NCI-H460 (cell line): ENCODE results near the gene STOM. TPM values are rescaled to one million over a fixed set of nuclear protein-coding genes. Genes with fewer than 3 reads are reported as not detected.

Experiments
- DNase-seq: peaks from one replicate; pipeline ENCODE4 v3.0.0-alpha.2; 2016; ENCODE audit warnings: low read depth; ENCODE audit errors: extremely low read depth
- total RNA-seq: library from RNA; depleted of rRNA; stranded (reverse); fragments of >200 nt; shearing (Covaris generic); gene quantifications from 2 replicates; pipeline ENCODE4 v1.2.3, GENCODE V29; 2014

Gene STOM
- total RNA-seq, 1 experiment from 2014 or later: 53.9 TPM

GRCh38 chr9:121323449-121324151 is 46.5 kb downstream of the STOM start:
- no peak for DNase-seq

GRCh38 chr9:121322737-121323448 is 47.2 kb downstream of the STOM start:
- DNase-seq: no peak

GRCh38 chr9:121322037-121322736 is 47.9 kb downstream of the STOM start:
- DNase-seq: peak; percentile 94

- no peak for DNase-seq
Observed at GRCh38 chr9:121321016-121321503, 49.0 kb downstream of the STOM start.

GRCh38 chr9:121319383-121319780 is 50.7 kb downstream of the STOM start:
- no peak for DNase-seq

- DNase-seq: no peak
Observed at GRCh38 chr9:121318631-121319382, 51.2 kb downstream of the STOM start.

GRCh38 chr9:121317737-121318630 is 52.1 kb downstream of the STOM start:
- no peak for DNase-seq

GRCh38 chr9:121316852-121317373 is 53.1 kb downstream of the STOM start:
- no peak for DNase-seq

- no peak for DNase-seq
Observed at GRCh38 chr9:121316378-121316777, 53.7 kb downstream of the STOM start.

GRCh38 chr9:121313458-121314152 is 56.4 kb downstream of the STOM start:
- DNase-seq: no peak

- no peak for DNase-seq
Observed at GRCh38 chr9:121312169-121312568, 57.9 kb downstream of the STOM start.

- DNase-seq: no peak
Observed at GRCh38 chr9:121310571-121310970, 59.5 kb downstream of the STOM start.

GRCh38 chr9:121309833-121310425 is 60.1 kb downstream of the STOM start:
- no peak for DNase-seq

- DNase-seq: no peak
Observed at GRCh38 chr9:121309171-121309570, 60.9 kb downstream of the STOM start.

- no peak for DNase-seq
Observed at GRCh38 chr9:121308765-121309164, 61.3 kb downstream of the STOM start.

- no peak for DNase-seq
Observed at GRCh38 chr9:121307976-121308375, 62.1 kb downstream of the STOM start.

- no peak for DNase-seq
Observed at GRCh38 chr9:121305269-121305994, 64.6 kb downstream of the STOM start.

- no peak for DNase-seq
Observed at GRCh38 chr9:121304707-121305106, 65.3 kb downstream of the STOM start.
